Breast epithelium (tissue), 4 donors: ENCODE results near the gene CD44. TPM values are rescaled to one million over a fixed set of nuclear protein-coding genes. Genes with fewer than 3 reads are reported as not detected.

Experiments used
- DNase-seq, 2 donors: peaks; one replicate each; pipeline ENCODE4 v3.0.0-alpha.2; 2019; ENCODE audit warnings: low spot score in 2 of 2
- H3K27ac ChIP-seq, 2 donors: fragments of 200-600 bp; sonication (generic) in 1 of 2; one replicate each; pipeline ENCODE4 v1.5.1; 2016 to 2019; ENCODE audit warnings: mild to moderate bottlenecking in 1 of 2
- H3K27me3 ChIP-seq, 2 donors: fragments of 200-600 bp; sonication (generic) in 1 of 2; one replicate each; pipeline versions ENCODE4 v1.5.1 to v1.6.0; 2017 to 2019; ENCODE audit warnings: control low read depth in 1 of 2, mild to moderate bottlenecking in 1 of 2
- H3K36me3 ChIP-seq: fragments of 200-600 bp; one replicate; pipeline ENCODE4 v1.5.1; 2019
- H3K4me1 ChIP-seq, 2 donors: fragments of 200-600 bp; sonication (generic); one replicate each; pipeline ENCODE4 v1.5.1; 2016 to 2019; ENCODE audit warnings: control low read depth in 1 of 2
- H3K4me3 ChIP-seq, 3 donors: fragments of 200-600 bp; sonication (generic); 1 replicate in 2 of 3; 2 replicates in 1 of 3; pipeline ENCODE4 v1.5.1; 2016 to 2019; ENCODE audit warnings: mild to moderate bottlenecking in 3 of 3, moderate library complexity in 2 of 3
- H3K9me3 ChIP-seq, 2 donors: fragments of 200-600 bp; sonication (generic) in 1 of 2; one replicate each; pipeline ENCODE4 v1.5.1; 2016 to 2019; ENCODE audit warnings: control low read depth in 1 of 2
- CTCF ChIP-seq, 3 donors: fragments of 450-650 bp; IDR thresholded peaks; one replicate each; pipeline ENCODE4 v1.5.1; 2016 to 2017; ENCODE audit warnings: antibody characterized with exemption in 3 of 3, mild to moderate bottlenecking in 3 of 3, moderate library complexity in 3 of 3
- POLR2A ChIP-seq: fragments of 450-650 bp; IDR thresholded peaks from one replicate; pipeline ENCODE4 v1.6.1; 2016; ENCODE audit warnings: antibody characterized with exemption, mild to moderate bottlenecking, moderate library complexity
- POLR2AphosphoS5 ChIP-seq, 3 donors: sonication (generic); formaldehyde crosslinking; IDR thresholded peaks; one replicate each; pipeline ENCODE4 v1.6.1; 2017; ENCODE audit warnings: antibody characterized with exemption in 3 of 3
- intact Hi-C: fragments of 100-400 bp; cut with DNase I; formaldehyde crosslinking; loops from one replicate; pipeline ENCODE4 v1.15.1; 2023; ENCODE audit warnings: low total_unique reads
- total RNA-seq, 3 donors: library from RNA; depleted of rRNA; stranded (reverse); fragments of >200 nt; gene quantifications; one replicate each; pipeline ENCODE4 v1.1.0, GENCODE V29; 2016

CD44 gene
- total RNA-seq, 3 donors from 2014 or later, result 255 to 348 (median 269) TPM

- Histone ChIP-seq H3K9me3 (no peaks in the 10 kb centered on the region), H3K27ac (no peak overlapping the region), H3K4me1 (no peaks in the 10 kb centered on the region), H3K27me3 (no peaks in the 10 kb centered on the region), H3K36me3 (no peaks in the 10 kb centered on the region), H3K4me3 (no peak overlapping the region)
- intact Hi-C loops, result no loop called here
- TF ChIP-seq CTCF (IDR thresholded peaks at IDR 0.05), result no peak
- no peak for TF ChIP-seq POLR2A
- no peak for TF ChIP-seq POLR2AphosphoS5 (IDR thresholded peaks at IDR 0.05)
- no peak for DNase-seq
Measured at GRCh38 chr11:35102267-35102666, 36.7 kb upstream of the CD44 start.

- no peaks in the 10 kb centered on the region for H3K27me3 ChIP-seq
- no peaks in the 10 kb centered on the region for H3K4me1 ChIP-seq
- DNase-seq, result no peak
- H3K36me3 ChIP-seq, result no peaks in the 10 kb centered on the region
- intact Hi-C loops, result no loop called here
- H3K27ac ChIP-seq, result no peak overlapping the region
- H3K4me3 ChIP-seq, result no peak overlapping the region
- TF ChIP-seq POLR2A, result no peak
- TF ChIP-seq CTCF (IDR thresholded peaks at IDR 0.05), result no peak
- TF ChIP-seq POLR2AphosphoS5 (IDR thresholded peaks at IDR 0.05), result no peak
- H3K9me3 ChIP-seq, result no peaks in the 10 kb centered on the region
Measured at GRCh38 chr11:35103366-35104208, 35.4 kb upstream of the CD44 start.

GRCh38 chr11:35104655-35105054, 34.3 kb upstream of the CD44 start:
- TF ChIP-seq POLR2A (no peak), POLR2AphosphoS5 (IDR thresholded peaks at IDR 0.05) (no peak), CTCF (IDR thresholded peaks at IDR 0.05) (no peak)
- H3K4me3 ChIP-seq, result no peak overlapping the region
- H3K27ac ChIP-seq, result no peak overlapping the region
- no peak for DNase-seq
- no peaks in the 10 kb centered on the region for H3K4me1 ChIP-seq
- no peaks in the 10 kb centered on the region for H3K9me3 ChIP-seq
- no peaks in the 10 kb centered on the region for H3K36me3 ChIP-seq
- intact Hi-C loops, result loop anchor here (5.0 kb wide), 1 partner anchor 72 kb away; no protein-coding TSS in a partner anchor
- no peaks in the 10 kb centered on the region for H3K27me3 ChIP-seq

GRCh38 chr11:35105319-35106079, 33.5 kb upstream of the CD44 start:
- no peak for DNase-seq
- TF ChIP-seq POLR2AphosphoS5 (IDR thresholded peaks at IDR 0.05) (no peak), POLR2A (no peak), CTCF (IDR thresholded peaks at IDR 0.05) (no peak)
- H3K4me3 ChIP-seq, result no peak overlapping the region
- no peaks in the 10 kb centered on the region for H3K9me3 ChIP-seq
- H3K4me1 ChIP-seq, result no peaks in the 10 kb centered on the region
- H3K36me3 ChIP-seq, result no peaks in the 10 kb centered on the region
- intact Hi-C loops, result loop anchor here (5.0 kb wide), 1 partner anchor 73 kb away; no protein-coding TSS in a partner anchor
- H3K27me3 ChIP-seq, result no peaks in the 10 kb centered on the region
- H3K27ac ChIP-seq, result no peak overlapping the region

GRCh38 chr11:35106595-35106994, 32.4 kb upstream of the CD44 start:
- intact Hi-C loops, result loop anchor here (5.0 kb wide), 1 partner anchor 74 kb away; no protein-coding TSS in a partner anchor
- peaks cover 0 to 11% of the 10 kb centered on the region in 2 donors for H3K4me1 ChIP-seq

More at GRCh38 chr11:35106595-35106994, 32.4 kb upstream of the CD44 start:
- no peak for DNase-seq
- Histone ChIP-seq H3K27me3 (no peaks in the 10 kb centered on the region), H3K36me3 (no peaks in the 10 kb centered on the region), H3K4me3 (no peak overlapping the region), H3K27ac (no peak overlapping the region), H3K9me3 (no peaks in the 10 kb centered on the region)
- no peak for TF ChIP-seq POLR2AphosphoS5 (IDR thresholded peaks at IDR 0.05)
- no peak for TF ChIP-seq POLR2A
- no peak for TF ChIP-seq CTCF (IDR thresholded peaks at IDR 0.05)
